ENCODE data around the gene STARD3NL. TPM values are rescaled to one million over a fixed set of nuclear protein-coding genes. Genes with fewer than 3 reads are reported as not detected.

The STARD3NL gene
- polyA plus RNA-seq, 1 experiment, result 93.4 TPM

- CTCF ChIA-PET, result interaction anchor here (2.6 kb wide), 1 partner anchor 61 kb away, joined by 9 read pairs; no protein-coding TSS in a partner anchor
- no peaks in the 10 kb centered on the region for H3K27me3 ChIP-seq (ENCODE audit: control insufficient read depth, insufficient read depth, low read length)
- TF ChIP-seq CTCF (IDR thresholded peaks at IDR 0.05; ENCODE audit: low read depth, low read length), result no peak
Measured at GRCh38 chr7:38274486-38274885, 96.4 kb downstream of the STARD3NL start.

GRCh38 chr7:38274927-38275620 lies 97.0 kb downstream of the STARD3NL start:
- CTCF ChIA-PET, result interaction anchor here (2.6 kb wide), 1 partner anchor 61 kb away, joined by 9 read pairs; no protein-coding TSS in a partner anchor
- Histone ChIP-seq H3K4me3 (ENCODE audit: low read depth, low read length) (no peak overlapping the region), H3K9me3 (ENCODE audit: control insufficient read depth, insufficient read depth, low read length) (no peaks in the 10 kb centered on the region), H3K27me3 (ENCODE audit: control insufficient read depth, insufficient read depth, low read length) (no peaks in the 10 kb centered on the region), H3K27ac (ENCODE audit: low read depth, low read length) (no peak overlapping the region)
- POLR2A ChIA-PET, result no interaction called here
- DNase-seq (ENCODE audit: low read depth, low spot score), result no peak
- TF ChIP-seq CTCF (IDR thresholded peaks at IDR 0.05; ENCODE audit: low read depth, low read length), result no peak

More at GRCh38 chr7:38274486-38274885, 96.4 kb downstream of the STARD3NL start:
- H3K4me3 ChIP-seq (ENCODE audit: low read depth, low read length), result no peak overlapping the region
- no peak for DNase-seq (ENCODE audit: low read depth, low spot score)
- H3K9me3 ChIP-seq (ENCODE audit: control insufficient read depth, insufficient read depth, low read length), result no peaks in the 10 kb centered on the region
- H3K27ac ChIP-seq (ENCODE audit: low read depth, low read length), result no peak overlapping the region
- POLR2A ChIA-PET, result interaction anchor here (0.6 kb wide), 1 partner anchor 405 kb away, joined by 3 read pairs; no protein-coding TSS in a partner anchor

GRCh38 chr7:38276096-38276877 lies 98.2 kb downstream of the STARD3NL start:
- no peak for DNase-seq (ENCODE audit: low read depth, low spot score)
- ChIA-PET CTCF (interaction anchor here (2.6 kb wide), 1 partner anchor 59 kb away, joined by 9 read pairs; no protein-coding TSS in a partner anchor), POLR2A (no interaction called here)
- no peak overlapping the region for H3K4me3 ChIP-seq (ENCODE audit: low read depth, low read length)
- no peak overlapping the region for H3K27ac ChIP-seq (ENCODE audit: low read depth, low read length)
- H3K9me3 ChIP-seq (ENCODE audit: control insufficient read depth, insufficient read depth, low read length), result no peaks in the 10 kb centered on the region
- no peaks in the 10 kb centered on the region for H3K27me3 ChIP-seq (ENCODE audit: control insufficient read depth, insufficient read depth, low read length)
- TF ChIP-seq CTCF (IDR thresholded peaks at IDR 0.05; ENCODE audit: low read depth, low read length), result no peak

- ChIA-PET CTCF (no interaction called here), POLR2A (no interaction called here)
- no peak for DNase-seq (ENCODE audit: low read depth, low spot score)
- Histone ChIP-seq H3K27me3 (ENCODE audit: control insufficient read depth, insufficient read depth, low read length) (peaks cover 2% of the 10 kb centered on the region), H3K9me3 (ENCODE audit: control insufficient read depth, insufficient read depth, low read length) (no peaks in the 10 kb centered on the region), H3K27ac (ENCODE audit: low read depth, low read length) (no peak overlapping the region), H3K4me3 (ENCODE audit: low read depth, low read length) (no peak overlapping the region)
- TF ChIP-seq CTCF (IDR thresholded peaks at IDR 0.05; ENCODE audit: low read depth, low read length), result no peak
Measured at GRCh38 chr7:38280000-38280399, 102.0 kb downstream of the STARD3NL start.

Small RNA genes lying within 50 kb of the gene (small RNA-seq; reads per million reads assigned to genes)
- gene TRGJ1 (ENCODE audit: insufficient read length, low read depth) (not detected), gene TRGJ2 (ENCODE audit: insufficient read length, low read depth) (not detected), gene TRGJP (ENCODE audit: insufficient read length, low read depth) (not detected), gene TRGJP1 (ENCODE audit: insufficient read length, low read depth) (not detected), gene TRGJP2 (ENCODE audit: insufficient read length, low read depth) (not detected)

Measured in AG04450 (cell line).